HG03439 (cell line): ENCODE data around the gene SHCBP1.
"Not testable (repeated sequence)": the region's sequence is repeated elsewhere in the genome, so short reads cannot be mapped to it uniquely, and the experiment has no call there.

ENCODE experiments used
- ATAC-seq: cut with Tn5 transposase; IDR thresholded peaks from one replicate; pipeline ENCODE4 v1.9.1; 2021; ENCODE audit warnings: mild to moderate bottlenecking, moderate library complexity; ENCODE audit not compliant: unreplicated experiment

Gene SHCBP1

DNA sequence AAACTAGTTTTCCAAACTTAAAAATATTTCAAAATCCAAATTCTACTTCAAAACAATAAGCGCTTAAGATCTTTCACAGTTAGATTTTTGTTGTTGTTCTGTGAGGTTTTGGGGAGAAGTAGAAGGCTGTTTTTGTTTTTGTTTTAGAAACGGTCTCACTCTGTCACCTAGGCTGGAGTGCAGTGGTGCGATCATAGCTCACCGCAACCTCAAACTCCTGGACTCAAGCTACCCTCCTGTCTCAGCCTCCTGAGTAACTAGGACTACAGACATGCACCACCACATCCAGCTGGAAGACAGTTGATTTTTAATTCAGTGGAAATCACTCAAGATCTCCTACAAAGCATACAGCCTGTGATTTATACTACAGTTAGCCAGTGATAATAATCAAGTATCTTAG, 2.7 kb downstream of the SHCBP1 start:
- no peak for ATAC-seq

GRCh38 chr16:46614006-46614405, 7.2 kb downstream of the SHCBP1 start:
- no peak for ATAC-seq

- no peak for ATAC-seq
These were observed 7.8 kb downstream of the SHCBP1 start for GRCh38 chr16:46613352-46613751.

DNA sequence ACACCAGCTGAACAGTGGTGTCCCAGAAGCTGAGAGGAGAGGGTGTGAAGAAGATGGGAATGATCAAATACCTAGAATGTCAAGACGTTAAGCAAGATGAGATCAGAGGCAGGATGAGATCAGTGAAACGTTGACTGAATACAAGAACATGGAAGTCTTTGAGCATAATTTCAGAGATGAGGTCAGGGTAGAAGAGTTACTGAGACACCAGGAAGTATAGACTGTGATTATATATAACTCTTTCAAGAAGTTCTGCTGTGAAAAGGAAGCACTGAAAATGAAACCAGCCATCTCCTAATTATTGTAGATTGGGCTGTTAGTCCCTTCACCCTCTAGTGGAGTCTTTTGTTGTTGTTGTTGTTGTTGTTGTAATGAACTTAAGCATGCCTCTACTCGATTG, 9.1 kb downstream of the SHCBP1 start:
- no peak for ATAC-seq

DNA sequence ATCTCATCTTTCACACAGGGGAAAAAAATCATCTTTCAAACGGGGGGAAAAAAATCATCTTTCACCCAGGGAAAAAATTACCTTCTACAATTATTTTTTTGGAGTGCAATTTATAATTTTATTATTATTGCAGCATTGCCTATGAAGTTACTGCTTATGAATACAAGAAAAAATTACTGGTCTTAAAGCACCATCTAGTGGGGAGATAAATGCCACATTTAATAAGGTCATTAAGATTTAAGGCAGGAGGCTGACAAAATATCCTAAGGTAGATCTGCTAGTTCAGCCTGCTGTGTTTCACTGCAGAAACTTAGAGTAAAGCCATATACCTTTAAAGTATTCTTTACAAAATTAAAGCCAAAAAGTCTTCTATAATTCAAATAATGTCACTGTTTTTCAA, 13.7 kb downstream of the SHCBP1 start:
- ATAC-seq: no peak

DNA sequence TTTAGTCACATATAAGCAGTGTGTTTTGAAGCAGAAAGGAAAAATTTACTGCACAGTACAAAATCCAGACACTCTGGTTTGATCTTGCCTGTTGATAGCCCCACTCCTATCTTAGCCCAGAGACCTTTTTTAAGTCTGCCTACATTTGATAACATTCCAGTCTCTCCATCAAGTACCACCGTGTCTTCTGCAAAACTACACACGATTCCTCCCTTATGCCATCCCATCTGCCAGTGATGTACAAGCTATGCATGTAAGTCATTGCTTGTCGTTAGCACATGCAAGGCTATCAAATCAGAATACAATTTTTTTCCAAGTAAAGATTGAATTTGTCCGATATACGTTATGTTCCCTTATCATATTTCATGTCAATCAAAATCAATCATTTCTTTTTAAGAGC, 14.9 kb downstream of the SHCBP1 start:
- ATAC-seq: no peak

GRCh38 chr16:46591257-46591656, 29.9 kb downstream of the SHCBP1 start:
- no peak for ATAC-seq

GRCh38 chr16:46586011-46586577, 35.1 kb downstream of the SHCBP1 start:
- ATAC-seq: no peak

- no peak for ATAC-seq
These were observed 38.1 kb downstream of the SHCBP1 start for GRCh38 chr16:46583036-46583435.

DNA sequence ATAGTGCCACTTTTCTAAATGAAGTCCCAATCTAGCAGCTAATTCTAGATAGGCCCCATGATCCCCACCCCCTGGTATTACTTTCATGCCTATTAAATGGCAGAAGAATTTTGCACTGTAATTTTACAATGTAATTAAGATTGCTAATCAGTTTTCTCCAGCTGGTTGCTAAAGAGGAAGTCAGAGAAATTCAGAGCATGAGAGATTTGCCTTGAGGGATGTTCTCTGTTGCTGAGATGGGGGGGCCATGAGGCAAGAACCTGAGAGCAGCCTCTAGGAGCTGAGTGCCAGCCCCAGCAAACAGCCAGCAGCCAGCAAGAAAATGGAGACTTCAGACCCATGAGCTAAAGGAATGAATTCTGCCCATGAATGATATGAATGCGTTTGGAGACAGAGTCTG, 38.9 kb downstream of the SHCBP1 start:
- ATAC-seq: no peak

DNA sequence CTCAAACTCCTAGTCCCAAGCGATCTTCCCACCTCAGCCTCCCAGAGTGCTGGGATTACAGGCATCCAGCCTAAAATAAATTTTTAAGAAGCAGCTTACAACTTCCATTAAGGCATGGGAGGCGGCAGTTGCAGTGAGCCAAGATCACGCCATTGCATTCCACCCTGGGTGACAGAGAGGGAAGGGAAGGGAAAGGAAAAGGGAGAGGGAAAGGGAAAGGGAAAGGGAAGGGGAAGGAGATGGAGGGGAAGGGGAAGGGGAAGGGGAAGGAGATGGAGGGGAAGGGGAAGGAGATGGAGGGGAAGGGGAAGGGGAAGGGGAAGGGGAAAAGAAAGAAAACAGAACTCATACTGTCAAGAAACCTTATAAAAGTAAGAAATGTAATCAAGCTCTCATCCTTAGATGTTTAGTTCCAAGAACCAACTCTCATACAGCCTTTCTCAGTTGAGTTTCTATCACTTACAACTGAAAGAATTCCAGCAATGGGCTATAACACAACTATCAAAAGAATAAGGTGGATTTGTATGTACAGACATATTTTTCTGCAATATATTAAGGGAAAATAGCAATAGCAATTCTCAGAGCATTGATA, 43.1 kb downstream of the SHCBP1 start:
- ATAC-seq: no peak

- no peak for ATAC-seq
These were observed 47.4 kb downstream of the SHCBP1 start for GRCh38 chr16:46573834-46574159.

DNA sequence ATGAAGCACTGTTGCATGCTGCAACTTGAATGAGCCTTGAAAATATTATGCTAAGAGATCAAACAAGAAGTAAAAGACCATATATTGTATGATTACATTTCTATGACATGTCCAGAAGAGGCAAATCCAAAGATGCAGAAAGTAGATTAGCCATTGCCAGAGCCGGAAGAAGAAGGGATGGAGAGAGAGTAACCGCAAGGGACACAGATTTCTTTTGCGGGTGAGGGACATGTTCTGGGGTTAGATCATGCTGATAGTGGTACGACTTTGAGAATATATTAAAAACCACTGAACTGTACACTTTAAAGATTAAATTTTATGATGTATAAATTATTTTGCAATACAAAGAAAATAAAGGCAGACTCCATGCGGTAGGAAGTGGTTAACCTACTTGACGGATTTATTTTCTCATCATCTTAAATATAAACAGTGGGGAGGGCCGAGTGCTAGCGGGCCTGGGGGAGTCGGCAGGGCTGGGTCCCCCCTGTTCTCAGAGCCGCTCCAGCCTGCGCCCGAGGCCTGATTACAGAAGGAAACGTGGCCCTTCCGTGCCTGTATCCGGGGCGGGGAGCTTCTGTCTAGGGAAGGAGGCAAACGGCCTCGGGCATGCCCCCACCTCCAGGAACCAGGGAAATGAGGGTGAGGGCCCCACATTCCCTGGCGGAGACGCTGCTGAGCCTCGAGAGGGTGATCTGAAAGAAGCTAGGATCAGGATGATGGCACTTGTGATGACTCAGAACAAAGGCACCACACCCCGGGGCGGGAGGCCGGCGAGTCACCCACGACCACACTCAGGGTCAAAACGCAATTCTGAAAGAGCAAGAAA, 48.0 kb downstream of the SHCBP1 start:
- no peak for ATAC-seq

GRCh38 chr16:46569231-46569735, 51.9 kb downstream of the SHCBP1 start:
- ATAC-seq: no peak

GRCh38 chr16:46568472-46569230, 52.5 kb downstream of the SHCBP1 start:
- ATAC-seq: no peak

DNA sequence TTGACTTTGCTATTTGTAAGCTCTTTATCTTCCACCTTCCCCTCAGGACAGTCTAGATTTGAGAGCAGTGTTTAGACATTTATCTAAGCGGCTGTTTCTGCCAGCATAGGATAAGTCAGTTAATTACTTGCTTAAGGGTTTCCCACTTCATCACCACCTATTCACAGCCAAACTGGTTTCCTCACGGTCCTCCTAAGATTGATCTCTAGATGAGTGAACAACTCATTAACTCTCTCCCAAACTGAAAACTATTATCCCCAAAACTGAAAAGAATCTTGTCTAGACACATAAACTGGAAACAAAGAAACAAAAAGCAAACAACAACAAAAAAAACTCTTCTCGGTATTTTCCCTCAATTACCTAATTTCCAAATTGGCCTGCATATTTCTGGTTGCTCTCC, 58.2 kb downstream of the SHCBP1 start:
- no peak for ATAC-seq

DNA sequence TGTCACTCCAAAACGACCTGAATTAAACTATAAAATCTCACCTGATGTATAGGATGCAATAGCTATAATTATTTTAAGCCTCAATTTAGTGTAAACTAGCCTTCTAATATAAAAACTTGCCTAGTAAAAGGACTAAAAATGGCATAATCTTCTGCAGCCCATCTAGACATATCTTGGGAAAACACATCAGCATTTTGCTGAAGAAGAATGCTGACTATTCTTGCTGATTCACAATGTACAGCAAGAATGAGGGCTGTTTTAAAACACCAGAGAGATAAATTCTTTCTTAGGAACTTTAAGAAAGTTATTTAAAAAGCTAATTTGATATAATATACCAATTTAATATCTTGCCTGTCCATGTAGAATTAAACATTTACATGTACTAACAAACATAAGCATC, 63.2 kb downstream of the SHCBP1 start:
- ATAC-seq: no peak

GRCh38 chr16:46555951-46556350, 65.2 kb downstream of the SHCBP1 start:
- ATAC-seq: no peak

GRCh38 chr16:46554435-46554834, 66.7 kb downstream of the SHCBP1 start:
- ATAC-seq: not testable (repeated sequence)

- no peak for ATAC-seq
These were observed 71.7 kb downstream of the SHCBP1 start for GRCh38 chr16:46549477-46549876.
